VCaP (cell line): ENCODE measurements around the gene CCDC150.

ENCODE experiments used
- H3K27ac ChIP-seq: fragments of 450-650 bp; 2 replicates; pipeline ENCODE4 v1.5.1; 2017
- TF ChIP-seq, protein P1 (sequence below): fragments of 450-650 bp; conservative IDR thresholded peaks from 2 replicates; pipeline ENCODE4 v1.5.1; 2017; ENCODE audit warnings: mild to moderate bottlenecking, moderate library complexity

The CCDC150 gene

DNA sequence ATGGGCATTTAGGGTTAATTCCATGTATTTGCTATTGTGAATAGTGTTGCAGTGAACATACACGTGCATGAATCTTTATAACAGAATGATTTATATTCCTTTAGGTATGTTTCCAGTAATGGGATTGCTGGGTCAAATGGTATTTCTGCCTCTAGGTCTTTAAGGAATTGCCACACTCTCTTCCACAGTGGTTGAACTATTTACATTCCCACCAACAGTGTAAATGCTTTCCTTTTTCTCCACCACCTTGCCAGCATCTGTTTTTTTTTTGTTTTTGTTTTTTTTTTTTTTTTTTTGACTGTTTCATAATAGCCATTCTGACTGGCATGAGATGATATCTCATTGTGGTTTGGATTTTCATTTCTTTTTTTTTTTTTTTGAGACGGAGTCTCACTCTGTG, 97.5 kb downstream of the CCDC150 start:
- TF ChIP-seq, protein P1, sequence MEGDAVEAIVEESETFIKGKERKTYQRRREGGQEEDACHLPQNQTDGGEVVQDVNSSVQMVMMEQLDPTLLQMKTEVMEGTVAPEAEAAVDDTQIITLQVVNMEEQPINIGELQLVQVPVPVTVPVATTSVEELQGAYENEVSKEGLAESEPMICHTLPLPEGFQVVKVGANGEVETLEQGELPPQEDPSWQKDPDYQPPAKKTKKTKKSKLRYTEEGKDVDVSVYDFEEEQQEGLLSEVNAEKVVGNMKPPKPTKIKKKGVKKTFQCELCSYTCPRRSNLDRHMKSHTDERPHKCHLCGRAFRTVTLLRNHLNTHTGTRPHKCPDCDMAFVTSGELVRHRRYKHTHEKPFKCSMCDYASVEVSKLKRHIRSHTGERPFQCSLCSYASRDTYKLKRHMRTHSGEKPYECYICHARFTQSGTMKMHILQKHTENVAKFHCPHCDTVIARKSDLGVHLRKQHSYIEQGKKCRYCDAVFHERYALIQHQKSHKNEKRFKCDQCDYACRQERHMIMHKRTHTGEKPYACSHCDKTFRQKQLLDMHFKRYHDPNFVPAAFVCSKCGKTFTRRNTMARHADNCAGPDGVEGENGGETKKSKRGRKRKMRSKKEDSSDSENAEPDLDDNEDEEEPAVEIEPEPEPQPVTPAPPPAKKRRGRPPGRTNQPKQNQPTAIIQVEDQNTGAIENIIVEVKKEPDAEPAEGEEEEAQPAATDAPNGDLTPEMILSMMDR = no peak

GRCh38 chr2:196739031-196739430, 99.5 kb downstream of the CCDC150 start:
- no peak overlapping the region for H3K27ac ChIP-seq
- TF ChIP-seq, protein P1 = no peak

More for the DNA sequence above, 97.5 kb downstream of the CCDC150 start:
- H3K27ac ChIP-seq = no peak overlapping the region

DNA sequence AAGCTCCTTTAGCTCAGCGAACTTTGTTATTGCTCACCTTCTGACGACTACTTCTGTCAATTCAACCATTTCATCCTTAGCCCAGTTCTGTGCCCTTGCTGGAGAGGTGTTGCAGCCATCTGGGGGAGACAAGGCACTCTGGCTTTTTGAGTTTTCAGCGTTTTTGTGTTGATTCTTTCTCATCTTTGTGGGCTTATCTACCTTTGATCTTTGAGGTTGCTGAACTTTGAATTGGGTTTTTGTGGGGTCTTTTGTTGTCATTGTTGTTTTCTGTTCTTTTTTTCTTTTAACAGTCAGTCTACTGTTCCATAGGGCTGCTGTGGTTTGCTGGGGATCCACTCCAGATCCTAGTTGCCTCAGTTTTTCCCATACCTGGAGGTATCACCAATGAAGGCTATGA, 102.7 kb downstream of the CCDC150 start:
- no peak overlapping the region for H3K27ac ChIP-seq
- TF ChIP-seq, protein P1 = no peak

- TF ChIP-seq, protein P1 = no peak
- H3K27ac ChIP-seq = no peak overlapping the region
Measured at GRCh38 chr2:196742685-196743084, 103.2 kb downstream of the CCDC150 start.

GRCh38 chr2:196743165-196743564, 103.7 kb downstream of the CCDC150 start:
- TF ChIP-seq, protein P1 = no peak
- H3K27ac ChIP-seq = no peak overlapping the region

DNA sequence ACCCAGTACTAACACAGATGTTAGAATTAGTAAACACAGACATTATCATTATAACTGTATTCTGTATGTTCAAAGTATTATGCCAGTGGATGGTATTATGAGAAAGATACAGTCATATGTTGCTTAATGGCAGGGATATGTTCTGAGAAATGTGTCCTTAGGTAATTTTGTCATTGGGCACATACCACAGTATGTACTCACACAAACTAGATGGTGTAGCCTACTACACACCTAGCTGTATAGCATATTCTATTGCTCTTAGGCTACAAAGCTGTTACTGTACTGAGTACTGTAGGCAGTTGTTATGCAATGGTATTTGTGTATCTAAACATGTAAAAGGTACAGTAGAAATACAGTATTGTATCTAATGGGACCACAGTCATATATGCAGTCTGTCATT, 106.2 kb downstream of the CCDC150 start:
- TF ChIP-seq, protein P1 = no peak
- H3K27ac ChIP-seq = no peak overlapping the region

DNA sequence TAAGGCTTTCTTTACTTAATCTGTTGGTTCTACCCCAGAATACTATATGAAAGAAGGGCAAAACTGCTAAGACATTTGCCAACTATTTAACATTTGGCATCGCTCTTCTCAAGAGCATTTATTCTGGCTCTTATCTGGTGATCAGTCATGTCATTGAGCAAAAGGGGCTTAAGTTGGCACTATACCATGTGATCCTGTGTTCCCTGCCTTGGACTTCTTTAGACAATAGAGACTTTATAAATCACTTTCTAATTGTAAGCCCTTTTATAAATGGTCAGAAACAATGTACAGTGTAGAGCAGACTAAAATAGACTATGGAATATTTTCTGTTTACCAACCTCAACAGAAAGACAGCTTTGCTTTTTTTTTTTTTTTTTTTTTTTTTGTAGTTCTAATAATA, 107.9 kb downstream of the CCDC150 start:
- TF ChIP-seq, protein P1 = no peak
- no peak overlapping the region for H3K27ac ChIP-seq

GRCh38 chr2:196748123-196748522, 108.6 kb downstream of the CCDC150 start:
- H3K27ac ChIP-seq = no peak overlapping the region
- TF ChIP-seq, protein P1 = no peak
